Ramos (cell line): ENCODE results near the gene BRI3BP.

ENCODE experiments used
- in situ Hi-C: fragments of 300-500 bp; cut with MboI; formaldehyde crosslinking; loops from one replicate; pipeline ENCODE4 v1.14.3; 2022; ENCODE audit warnings: low sequenced_read_pairs; ENCODE audit not compliant: unreplicated experiment

BRI3BP gene, protein sequence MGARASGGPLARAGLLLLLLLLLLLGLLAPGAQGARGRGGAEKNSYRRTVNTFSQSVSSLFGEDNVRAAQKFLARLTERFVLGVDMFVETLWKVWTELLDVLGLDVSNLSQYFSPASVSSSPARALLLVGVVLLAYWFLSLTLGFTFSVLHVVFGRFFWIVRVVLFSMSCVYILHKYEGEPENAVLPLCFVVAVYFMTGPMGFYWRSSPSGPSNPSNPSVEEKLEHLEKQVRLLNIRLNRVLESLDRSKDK

DNA sequence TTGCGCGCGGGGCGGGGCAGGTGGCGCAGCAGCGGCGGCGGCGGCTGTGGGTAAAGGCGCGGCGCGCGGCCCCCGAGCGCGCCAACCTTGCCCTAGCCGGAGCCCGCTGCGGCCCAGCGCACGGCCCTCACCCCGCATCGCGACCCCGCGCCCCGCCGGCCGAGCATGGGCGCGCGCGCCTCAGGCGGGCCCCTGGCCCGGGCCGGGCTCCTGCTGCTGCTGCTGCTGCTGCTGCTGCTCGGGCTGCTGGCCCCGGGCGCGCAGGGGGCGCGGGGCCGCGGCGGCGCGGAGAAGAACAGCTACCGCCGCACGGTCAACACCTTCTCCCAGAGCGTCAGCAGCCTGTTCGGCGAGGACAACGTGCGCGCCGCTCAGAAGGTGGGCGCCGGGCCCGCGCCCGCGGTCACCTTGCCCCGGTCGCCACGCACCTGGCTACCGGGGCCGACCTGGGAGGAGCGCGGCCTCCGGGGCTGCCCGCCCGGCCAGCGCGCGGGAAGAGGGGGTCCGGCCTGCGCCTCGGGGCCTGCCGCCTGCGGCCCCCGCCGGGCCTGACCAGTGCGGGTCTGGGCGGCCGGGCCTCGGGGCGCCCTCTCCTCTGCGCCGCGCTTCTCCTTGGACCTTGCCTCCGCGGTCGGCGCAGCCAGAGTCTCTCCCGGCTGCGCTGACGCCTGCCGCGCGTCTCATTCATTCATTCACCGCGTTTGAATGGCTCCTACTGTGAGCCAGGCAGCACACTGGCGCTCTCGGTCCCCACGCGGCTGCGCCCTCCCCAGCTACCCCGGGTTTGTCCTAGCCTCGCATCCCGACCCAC is at the start of gene BRI3BP:
BRI3BP (plus strand) TSS at position 20 of the 811 bp plus-strand sequence; CDS start at position 166, 146 bp downstream.
- in situ Hi-C loops: no loop called here

DNA sequence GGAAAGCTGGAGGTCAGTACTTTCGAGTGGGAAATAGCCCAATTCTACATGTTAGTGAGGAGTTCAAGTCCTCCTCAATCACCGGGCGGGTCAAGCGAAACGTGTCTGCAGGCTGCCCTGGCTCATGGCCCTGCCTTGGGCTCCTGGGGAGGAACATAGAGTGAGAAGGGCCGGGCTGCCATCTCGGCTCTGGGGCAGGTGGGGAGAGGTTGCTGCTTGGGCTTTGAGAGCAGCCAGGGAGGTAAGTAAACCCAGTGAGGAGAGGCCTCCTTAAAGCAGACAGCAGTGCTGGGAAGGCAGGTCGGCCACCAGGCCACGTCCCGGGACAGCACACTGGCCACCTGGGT is 47.0 kb upstream of the BRI3BP start:
- in situ Hi-C loops: no loop called here

DNA sequence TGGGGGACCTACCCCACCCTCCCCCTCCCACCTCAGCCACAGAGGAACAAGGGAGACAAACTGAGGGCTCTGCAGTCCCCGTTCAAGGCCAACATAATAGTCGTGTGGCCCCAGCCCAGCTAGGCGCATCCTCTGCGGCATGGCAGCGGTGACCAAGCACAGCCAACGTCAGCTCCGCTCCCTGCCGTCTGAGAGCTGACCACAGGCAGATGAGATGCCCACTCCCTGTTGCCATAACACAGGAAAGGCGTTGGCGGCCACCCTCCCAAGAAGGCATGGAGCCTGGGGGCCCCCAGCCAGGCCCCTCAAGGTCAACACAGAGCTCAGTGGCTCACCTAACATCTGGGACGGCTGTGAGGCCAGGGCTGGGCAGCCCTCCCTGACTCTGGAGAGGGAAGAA is 46.4 kb upstream of the BRI3BP start:
- in situ Hi-C loops: no loop called here

DNA sequence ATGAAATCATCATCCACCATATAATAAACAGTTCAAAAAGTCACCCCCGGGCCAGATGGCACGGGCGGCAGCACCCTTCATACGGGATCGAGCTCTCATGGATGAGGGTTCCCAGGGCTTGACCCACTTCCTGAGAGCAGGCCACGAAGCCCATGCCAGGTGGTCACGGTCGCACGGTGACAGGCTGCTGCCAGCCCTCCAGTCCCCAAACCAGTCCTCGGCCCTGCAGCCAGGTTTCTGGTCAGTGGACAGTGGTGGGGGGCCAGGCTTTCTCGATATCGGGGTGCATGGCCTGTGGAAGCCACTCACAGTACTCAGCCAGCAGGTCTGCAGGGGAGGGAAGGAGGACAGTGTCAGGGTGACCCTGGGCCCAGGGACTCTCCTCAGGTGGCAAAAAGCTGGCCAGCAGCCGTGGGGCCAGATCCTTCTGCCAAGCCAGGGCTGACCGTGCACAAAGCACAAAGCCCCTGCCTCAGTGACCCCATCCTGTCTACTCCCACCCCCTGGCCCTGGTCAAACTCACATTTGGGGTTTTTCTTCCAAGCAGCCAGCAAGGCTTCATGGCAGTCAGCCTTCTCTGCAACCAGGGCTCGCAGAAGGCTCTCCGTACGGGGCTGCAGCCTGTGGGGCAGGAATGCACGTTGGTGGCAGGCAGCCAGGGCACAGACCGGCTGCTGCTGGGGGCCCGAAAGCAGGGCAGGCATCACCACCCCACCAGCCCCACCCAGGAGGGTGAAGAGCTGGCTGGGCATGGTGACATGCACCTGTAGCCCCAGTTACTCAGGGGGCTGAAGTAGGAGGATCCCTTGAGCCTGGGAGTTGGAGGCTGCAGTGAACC is 45.7 kb upstream of the BRI3BP start:
- in situ Hi-C loops: no loop called here

DNA sequence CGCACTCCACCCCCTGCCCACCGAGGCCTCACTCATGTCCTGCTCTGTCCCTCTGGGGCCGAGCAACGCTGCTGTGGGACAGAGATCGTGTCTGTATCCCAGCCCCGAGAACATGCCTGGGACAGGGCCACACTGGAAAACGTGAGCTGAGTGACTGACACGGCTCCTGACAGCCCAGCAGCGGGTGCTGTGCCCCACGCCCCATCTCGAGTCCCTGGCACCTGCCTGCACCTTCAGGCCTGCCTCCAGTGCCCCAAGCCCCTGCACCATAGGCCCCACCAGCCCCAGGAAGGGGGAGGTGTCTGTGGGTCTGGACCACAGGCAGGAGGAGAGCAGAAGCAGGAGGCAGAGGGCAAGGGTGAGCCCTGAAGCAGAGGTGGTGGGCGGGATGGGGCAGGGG is 44.4 kb upstream of the BRI3BP start:
- in situ Hi-C loops: no loop called here

DNA sequence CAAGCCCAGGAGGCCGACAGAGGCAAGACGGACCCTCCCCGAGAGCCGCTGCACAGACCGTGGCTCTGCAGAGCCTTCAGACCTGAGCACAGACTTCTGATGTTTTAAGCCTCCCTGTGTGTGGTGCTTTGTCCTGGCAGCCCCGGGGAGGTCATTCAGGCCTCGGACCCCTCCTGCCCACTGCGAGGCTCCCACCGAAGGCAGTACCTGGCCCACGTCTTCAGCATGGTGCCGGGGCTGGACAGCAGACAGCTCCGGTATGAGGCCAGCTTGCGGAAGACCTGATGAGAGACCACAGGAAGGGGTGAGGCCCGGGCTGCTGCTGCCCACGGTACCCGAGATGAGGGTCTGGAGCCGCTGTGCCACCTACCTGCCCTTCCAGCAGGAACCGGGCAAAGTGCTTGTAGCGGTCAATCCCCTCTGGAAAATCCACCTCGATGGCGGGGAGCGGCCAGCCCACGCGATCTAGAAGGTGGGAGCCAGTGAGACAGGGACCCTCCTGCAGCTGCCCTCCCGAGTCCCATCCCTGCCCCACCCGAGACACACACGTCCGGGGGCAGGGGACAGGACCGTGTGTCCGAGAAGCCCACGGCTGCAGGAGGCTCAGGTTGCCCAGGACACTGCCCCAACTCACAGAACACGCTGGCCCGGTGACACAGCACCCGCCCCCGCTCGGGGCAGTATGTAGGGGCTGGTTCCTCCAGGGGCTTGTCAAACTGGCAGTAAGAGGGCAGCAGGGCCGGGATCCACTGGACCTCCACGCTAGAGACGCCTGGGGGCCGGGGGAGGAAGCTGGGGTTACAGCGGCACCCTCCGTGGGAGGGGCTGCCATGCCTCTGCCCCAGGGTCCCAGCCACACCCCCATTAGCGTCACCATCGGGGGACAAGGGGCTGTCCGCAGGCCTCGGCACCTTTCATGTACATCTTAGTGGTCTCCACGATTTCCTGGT is 43.4 kb upstream of the BRI3BP start:
- in situ Hi-C loops: no loop called here

DNA sequence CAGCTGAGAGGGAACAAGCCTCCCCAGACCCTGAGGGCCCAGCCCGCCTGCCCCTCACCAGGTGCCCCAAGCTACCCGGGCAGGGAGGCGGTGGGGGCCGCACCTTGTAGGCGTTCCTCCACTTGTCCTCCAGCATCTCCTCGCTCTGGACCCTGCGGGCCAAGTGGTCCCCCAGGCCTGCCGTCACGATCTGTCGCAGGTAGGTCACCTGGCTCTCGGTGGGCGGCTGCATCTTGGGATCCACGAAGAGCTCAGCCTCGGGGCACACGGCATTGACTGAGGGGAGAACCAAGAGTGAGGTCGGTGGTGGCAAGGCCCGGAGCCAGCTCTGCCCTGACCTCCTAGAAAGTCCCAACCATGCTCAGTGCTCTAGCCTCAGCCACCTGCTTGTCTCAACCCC is 41.1 kb upstream of the BRI3BP start:
- in situ Hi-C loops: no loop called here

DNA sequence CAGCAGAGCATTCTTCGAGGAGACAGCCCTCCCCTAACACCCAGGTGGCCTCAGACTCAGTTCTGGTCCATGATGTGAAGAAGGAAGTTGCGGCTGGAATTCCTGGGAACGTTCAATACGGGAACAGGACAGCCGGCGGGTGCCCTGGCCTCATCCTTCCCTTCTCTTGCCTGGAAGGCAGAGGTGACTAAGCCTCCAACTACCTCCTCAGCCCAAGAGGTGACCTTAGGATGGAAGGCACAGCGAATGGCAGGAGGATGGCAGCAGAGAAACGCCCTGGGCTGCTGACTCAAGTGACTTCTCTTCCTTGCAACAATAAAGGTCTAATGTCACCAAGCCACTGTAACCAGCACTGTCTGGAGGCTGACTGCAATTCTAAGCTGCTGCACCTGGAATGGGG is 40.6 kb upstream of the BRI3BP start:
- in situ Hi-C loops: no loop called here

DNA sequence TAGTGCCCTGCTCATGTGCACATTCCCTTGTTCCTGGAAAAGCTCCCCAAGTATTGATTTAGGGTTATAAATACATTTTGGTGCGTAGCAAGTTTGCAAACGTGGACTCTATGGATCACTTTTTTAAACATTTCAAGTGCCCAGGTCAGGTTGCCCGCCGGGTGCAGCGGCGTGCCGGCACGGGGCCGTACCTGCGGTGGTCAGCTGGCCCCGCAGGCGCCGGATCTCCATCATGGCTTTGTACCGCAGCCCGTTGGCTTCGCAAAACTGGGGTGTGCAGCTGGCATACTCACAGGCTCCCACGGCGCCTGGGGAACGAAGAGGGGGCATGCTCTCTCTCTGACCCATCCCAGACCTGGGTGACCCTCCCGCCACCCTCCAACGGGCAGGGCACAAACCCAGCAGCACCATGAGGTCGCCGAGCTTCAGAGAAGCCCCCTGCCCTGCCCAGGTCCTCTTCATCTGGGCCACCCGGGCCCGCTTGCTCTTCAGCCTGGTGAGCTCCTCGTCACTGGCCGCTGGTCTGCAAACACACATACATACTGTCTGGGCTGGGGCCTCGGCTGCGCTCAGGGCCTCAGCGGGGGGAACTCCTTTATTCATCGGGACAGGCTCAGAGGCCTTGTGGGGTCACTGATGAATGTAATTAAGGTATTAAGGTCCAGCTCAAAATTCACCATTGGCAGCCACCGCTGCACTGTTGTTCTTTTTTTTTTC is 39.6 kb upstream of the BRI3BP start:
- in situ Hi-C loops: no loop called here

DNA sequence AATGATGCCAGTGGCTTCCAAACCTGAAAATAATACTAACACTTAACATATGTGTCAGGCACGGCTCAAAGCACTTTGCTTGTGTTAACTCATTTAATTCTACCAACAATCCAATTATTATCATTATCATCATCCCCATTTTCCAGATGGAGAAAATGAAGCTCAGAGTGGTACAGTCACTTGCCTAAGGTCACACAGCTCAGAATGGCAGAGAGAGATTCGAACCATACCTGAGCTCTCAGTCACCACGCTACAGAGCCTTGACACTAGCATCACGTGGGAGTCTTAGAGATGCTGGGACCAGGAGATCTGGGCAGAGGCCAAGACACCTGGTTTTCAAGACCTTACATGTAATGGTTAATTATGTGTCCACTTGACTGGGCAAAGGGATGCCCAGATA is 38.7 kb upstream of the BRI3BP start:
- in situ Hi-C loops: no loop called here

DNA sequence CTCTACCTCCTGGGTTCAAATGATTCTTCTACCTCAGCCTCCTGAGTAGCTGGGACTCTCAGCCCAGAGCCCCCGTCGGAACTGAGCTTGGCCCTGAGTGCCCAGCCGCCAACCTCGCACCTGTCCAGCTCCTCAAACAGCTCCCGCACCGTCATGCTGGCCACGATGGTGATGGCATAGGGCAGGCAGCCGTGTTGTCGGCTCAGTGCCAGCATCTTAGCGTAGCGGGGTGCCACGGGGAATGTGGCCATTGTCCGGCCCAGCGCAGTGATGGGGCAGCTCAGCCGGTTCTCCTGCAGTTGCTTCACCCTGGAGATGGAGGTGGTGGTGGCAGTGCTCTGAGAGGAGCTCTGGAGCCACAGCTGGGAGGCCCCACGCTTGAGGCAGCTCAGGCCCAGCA is 36.9 kb upstream of the BRI3BP start:
- in situ Hi-C loops: no loop called here

DNA sequence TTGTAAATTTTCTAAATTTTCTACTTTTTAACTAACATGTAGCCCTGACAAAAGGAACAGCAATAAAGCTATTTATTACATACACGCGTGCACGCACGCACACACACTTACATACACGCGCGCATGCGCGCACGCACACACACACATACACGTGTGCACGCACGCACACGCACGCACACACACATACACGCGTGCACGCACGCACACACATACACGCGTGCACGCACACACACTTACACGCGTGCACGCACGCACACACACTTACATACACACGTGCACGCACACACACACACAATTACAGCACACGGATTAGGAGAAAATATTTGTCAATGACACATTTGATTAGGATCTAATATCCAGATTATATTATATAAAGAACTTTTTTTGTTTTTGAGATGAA is 32.4 kb upstream of the BRI3BP start:
- in situ Hi-C loops: no loop called here

DNA sequence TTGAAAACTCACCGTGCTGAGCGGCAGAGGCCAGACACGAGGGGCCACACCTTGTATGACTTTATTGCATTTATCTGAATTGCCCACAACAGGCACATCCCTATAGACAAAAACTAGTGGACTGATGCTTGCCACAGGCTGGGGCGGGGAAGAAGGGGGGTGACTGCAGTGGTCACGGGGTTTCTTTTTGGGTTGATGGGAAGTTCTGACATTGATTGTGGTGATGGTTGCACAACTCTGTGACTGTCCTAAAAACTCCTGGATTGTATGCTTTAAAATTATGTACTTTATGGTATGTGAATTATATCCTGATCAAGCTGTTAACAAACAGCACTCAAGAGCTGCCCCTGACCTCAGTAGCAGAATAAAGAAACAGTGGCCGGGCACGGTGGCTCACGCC is 30.2 kb upstream of the BRI3BP start:
- in situ Hi-C loops: no loop called here

DNA sequence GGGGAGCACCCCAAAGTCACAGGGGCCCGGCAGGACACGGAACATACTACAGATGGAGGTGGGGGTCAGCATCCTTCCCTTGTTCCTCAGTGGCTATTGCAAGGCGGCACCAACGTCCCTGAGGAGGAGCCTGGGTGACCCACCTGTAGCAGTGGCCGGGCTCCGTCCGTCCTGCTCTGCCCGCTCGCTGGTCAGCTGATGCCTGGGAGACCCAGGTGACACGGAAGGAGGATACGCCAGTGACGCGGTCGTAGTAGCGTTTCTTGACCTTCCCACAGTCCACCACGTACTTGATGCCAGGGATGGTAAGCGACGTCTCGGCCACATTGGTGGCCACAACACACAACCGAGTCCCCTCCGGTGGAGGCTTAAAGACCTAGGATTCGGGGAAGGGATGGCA is 29.2 kb upstream of the BRI3BP start:
- in situ Hi-C loops: no loop called here

DNA sequence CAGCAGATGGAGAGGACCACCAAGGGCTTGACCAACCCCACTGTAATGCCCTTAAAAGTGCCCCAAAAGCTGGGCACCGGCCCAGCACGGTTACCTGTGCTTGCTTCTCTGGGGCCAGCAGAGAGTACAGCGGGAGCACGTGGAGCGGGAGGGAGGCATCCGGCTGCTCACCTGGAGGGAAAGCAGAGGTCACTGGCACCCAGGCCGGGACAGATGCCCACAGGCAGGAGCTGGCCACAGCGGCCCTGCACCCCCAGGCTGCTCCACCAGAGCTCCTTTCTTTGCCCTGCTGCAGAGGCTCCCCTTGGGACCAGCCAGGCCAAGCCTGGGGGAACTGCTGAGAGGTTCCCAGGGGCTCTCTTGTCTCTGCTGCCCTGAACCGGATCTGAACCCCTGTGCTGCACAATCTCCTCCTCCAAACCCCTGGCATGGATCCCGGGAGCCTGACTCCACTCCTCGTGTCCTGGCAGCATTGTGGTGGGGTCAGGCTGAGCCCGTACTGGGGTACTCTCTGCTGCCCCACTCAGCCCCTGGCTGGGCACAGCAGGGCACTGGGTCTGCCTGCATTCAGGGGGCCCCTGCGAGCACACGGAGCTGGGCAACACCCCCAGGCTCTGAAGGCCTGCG is 28.5 kb upstream of the BRI3BP start:
- in situ Hi-C loops: no loop called here

DNA sequence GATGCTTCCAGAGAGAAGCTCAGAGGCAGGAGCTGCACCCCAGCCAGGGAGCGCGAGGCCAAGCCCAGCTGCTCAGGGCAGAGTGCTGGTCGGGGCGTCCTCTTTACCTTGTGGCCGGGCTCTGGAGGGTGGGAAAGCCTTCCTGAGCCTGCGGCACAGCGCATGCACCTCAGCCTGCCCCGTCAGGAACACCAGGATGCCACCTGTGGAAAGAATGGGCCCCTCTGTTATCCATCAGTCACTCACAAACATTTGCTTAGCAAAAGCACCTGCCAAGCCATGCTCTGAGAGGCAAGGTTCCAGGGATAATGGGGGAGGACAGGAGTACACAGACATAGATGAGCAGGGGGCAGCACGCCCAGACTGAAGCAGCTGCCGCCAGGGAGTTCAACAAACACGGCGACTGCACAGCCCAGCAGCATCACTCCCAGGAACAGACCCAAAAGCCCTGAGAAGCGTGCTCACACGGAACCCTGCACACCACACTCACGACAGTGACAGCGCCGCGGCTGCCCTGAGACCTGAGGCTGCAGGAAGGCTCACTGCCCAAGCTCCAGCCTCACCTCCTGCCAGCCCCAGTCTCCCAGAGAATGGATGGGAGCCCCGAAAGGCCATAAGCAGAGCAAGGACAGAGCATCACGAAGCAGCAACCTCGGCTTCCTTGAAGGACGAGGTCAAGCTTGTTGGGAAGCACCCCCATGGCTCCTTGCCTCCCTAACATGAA is 26.3 kb upstream of the BRI3BP start:
- in situ Hi-C loops: no loop called here

DNA sequence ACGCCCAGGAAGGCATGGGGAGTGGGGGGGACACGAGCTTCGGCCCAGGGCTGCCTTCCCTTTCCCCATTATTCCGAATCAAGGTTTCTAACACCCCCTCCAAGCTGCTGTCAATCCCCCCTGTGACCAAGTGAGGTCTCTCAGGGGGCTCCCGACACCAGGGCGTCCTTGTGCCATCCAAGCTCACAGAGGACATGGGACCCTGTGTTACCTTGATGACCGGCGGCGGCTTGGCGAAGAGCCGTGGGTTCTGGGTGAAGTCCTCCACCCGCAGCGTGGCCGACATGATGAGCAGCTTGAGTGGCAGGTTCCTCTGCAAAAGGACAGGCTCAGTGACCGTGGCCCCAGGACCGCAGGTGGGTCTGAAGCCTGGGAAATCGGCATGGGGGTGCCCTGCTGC is 24.8 kb upstream of the BRI3BP start:
- in situ Hi-C loops: no loop called here

DNA sequence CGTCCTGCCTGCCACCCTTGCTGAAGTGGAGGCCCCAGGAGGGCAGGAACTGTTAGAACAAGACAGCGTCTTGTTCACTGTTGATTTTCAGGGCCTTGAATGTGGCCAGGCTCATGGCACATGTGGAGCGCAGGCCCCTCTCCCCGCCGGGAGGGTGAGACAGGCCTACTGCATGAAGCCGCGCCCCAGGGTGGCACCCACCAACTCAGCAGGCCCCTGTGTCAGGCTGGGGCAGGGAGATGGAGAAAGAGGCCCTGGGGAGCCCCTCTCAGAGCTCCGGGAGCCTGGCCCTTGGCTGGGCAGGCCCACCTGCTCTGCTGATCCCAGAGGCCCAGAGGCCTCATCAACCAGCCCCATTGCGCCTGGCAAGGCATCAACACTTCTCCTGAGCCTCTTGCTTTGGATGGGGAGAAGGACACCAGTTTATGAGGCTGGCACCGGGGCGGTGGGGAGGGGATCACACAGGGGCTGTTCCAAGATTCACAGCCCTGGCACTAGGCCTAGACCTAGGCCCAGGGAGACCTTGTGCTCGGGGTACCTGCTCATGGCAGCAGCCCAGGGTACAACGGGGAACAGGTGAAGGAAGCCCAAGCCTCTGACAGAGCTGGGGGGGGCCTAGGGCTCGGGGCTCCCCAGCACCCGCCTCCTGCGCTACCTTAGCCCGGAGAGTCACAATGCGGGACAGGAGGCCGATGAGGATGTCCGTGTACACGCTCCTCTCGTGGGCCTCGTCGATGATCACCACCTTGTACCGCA is 22.6 kb upstream of the BRI3BP start:
- in situ Hi-C loops: no loop called here
